Stimulated activated CD8-positive, alpha-beta memory T cell treated with anti-CD3 and anti-CD28 coated beads, Interleukin-4, amount 100 ng/mL, for 1 hour (primary cell): Measurements from ENCODE around the gene AACS.

Experiments
- DNase-seq, 2 donors: peaks; one replicate each; pipeline ENCODE4 v3.0.0-alpha.2; 2020; ENCODE audit warnings: low read depth in 2 of 2, low spot score in 1 of 2

AACS gene

GRCh38 chr12:125149160-125150108, 84.2 kb downstream of the AACS start:
- DNase-seq = no peak

GRCh38 chr12:125151284-125151683, 86.0 kb downstream of the AACS start:
- no peak for DNase-seq

- no peak for DNase-seq
Observed at GRCh38 chr12:125152463-125152862, 87.2 kb downstream of the AACS start.

DNA sequence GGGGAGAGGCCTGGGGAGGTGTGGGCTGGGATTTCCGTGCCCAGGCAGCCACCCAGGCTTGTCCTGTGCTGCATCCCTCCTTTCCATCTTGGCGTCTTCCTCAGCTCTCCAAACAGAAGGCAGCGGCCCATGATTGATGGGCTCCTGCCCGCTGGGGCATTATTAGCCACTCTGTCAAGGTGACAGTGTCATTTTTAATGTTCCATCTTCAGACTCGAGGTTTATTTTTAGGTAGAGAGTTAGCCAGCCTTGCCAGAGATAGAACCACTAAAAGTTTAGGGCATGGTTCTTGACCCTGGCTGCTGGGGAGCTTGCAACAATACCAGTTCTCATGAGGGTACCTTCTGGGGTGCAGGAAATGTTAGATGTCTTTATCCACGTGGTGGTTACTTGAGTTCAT, 90.1 kb downstream of the AACS start:
- DNase-seq = no peak

GRCh38 chr12:125157177-125157576, 91.9 kb downstream of the AACS start:
- DNase-seq = no peak

DNA sequence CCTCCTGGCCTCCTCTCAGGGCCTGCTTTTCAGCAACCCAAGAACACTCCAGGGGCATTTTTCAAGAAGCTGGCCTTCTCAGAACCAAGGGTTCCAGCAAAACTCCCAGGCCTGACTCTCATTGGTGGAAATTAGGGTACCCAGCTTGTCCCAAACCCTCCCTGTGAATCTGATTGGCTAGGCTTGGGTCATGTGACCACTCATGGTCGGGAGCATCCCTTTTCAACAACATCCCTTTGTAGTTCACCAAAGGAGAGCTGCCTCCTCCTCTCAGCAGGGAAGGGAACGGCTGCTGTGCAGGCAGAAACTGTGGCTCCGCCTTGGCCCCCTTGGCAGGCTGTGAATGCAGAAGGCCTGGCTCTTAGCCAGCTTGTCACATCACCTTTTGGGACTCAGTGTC, 94.5 kb downstream of the AACS start:
- DNase-seq = no peak

DNA sequence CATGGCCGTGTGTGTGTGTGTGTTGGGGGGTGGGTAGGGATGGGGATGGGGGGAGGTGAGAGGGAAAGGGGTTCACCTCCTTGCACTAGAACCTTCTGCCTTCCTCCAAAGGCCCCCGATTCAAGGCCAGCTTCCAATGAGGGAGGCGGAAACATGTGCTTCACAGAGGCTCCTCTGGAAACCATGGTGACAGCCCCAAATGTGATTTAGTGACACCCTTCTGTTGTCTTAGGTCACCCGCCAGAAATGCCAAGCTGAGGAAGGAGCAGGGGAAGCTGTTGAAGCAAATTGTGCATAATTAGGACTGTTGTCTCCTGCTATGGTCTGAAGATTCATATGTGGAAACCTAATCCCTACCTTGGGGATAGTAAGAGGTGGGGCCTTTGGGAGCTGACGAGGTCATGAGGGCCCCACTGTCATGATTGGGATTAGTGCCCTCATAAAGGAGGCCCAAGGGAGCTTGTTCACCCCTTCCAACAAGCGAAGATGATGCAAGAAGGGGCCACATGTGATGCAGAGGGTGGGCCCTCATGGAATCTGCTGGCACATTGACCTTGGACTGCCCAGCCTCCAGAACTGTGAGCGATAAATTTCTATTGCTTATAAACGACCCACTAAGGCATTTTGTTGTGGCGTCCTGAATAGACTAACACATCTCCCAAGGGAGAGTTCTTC, 95.2 kb downstream of the AACS start:
- no peak for DNase-seq

- no peak for DNase-seq
Observed at GRCh38 chr12:125161712-125162022, 96.4 kb downstream of the AACS start.

- DNase-seq = no peak
Observed at GRCh38 chr12:125162489-125163028, 97.3 kb downstream of the AACS start.

GRCh38 chr12:125163148-125163547, 97.9 kb downstream of the AACS start:
- DNase-seq = no peak

- no peak for DNase-seq
Observed at GRCh38 chr12:125164541-125164940, 99.3 kb downstream of the AACS start.

- no peak for DNase-seq
Observed at GRCh38 chr12:125166041-125166440, 100.8 kb downstream of the AACS start.

GRCh38 chr12:125167658-125168057, 102.4 kb downstream of the AACS start:
- no peak for DNase-seq

GRCh38 chr12:125169451-125169850, 104.2 kb downstream of the AACS start:
- DNase-seq = no peak

DNA sequence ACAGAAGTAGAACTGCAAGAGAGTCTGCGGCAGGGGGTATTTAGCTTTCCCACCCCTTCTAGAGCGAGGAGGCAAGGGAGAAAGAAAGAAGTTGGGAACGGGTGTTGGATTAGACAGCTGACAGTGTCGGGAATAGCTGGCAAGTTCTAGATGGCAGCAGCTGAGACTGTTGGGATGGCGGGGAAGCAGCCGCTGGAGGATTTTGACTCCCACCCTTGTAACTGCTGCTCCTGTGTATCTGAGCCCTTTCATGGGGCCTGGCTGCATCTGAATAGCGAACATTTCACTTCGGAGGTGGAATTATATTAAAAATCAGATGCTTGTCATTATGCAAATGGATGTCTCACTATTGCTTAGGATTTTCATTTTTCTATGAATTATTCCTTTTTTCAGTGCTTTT, 104.6 kb downstream of the AACS start:
- DNase-seq = no peak

- no peak for DNase-seq
Observed at GRCh38 chr12:125171267-125171666, 106.0 kb downstream of the AACS start.

GRCh38 chr12:125172231-125172850, 107.1 kb downstream of the AACS start:
- no peak for DNase-seq

- no peak for DNase-seq
Observed at GRCh38 chr12:125175576-125175975, 110.3 kb downstream of the AACS start.

DNA sequence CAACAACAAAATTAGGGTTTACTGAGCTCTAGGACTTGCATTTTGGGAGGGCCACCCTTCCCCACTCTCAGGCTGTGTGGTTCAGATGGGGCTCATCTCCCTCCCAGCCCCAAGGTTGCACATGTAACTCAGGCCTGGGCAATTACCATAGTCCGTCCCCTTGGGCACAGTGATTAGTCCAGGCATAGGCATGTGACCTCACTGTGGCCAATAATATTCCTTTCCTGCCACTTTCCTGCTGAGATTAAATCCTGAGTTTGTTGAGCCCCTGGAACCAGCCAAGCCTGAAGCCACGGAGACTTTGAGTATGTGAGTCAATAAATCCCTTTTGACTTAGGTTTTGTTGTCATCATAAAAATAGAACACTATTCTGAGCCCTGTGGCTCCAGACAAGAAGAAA, 113.0 kb downstream of the AACS start:
- no peak for DNase-seq

GRCh38 chr12:125180144-125180543, 114.9 kb downstream of the AACS start:
- DNase-seq = no peak

DNA sequence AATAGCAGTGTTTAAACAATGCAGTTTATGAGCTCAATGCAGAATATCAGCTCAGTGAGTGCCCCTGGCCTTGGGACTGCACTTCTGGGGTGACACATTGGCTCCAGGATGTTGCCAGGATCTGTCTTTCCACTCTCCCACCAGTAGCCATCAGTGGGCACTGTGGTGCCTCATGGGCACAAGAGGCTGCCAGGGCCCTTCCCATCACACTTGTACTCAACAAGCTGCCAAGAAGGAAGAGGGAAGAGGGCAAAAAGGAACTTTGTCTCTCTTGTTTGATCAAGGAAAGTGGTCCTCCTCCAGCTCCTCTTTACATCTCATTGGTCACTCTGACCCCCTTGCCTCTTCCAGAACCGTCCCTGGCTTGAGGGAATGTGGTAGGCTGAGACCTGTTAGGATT, 115.9 kb downstream of the AACS start:
- DNase-seq = no peak
